Measurements from ENCODE around the gene ACER3.

The ACER3 gene

GRCh38 chr11:77038029-77038824, 177.5 kb downstream of the ACER3 start:
- Histone ChIP-seq H3K79me1 (ENCODE audit: low read depth, low read length) (no peaks in the 10 kb centered on the region), H3K23ac (ENCODE audit: low read depth, low read length, poor library complexity) (no peak overlapping the region), H3K18ac (ENCODE audit: low read length) (no peak overlapping the region), H3K4me1 (ENCODE audit: control insufficient read depth in 2 of 2, insufficient read depth in 1 of 2, low read depth in 1 of 2, low read length in 2 of 2) (peaks cover 0 to 4% of the 10 kb centered on the region in 2 donors), H2AFZ (ENCODE audit: low read length) (no peak overlapping the region), H2BK12ac (ENCODE audit: low read length) (no peak overlapping the region), H2BK15ac (ENCODE audit: low read length) (no peak overlapping the region), H3K4me2 (ENCODE audit: insufficient read depth, low read length, poor library complexity, severe bottlenecking) (no peak overlapping the region), H2BK5ac (ENCODE audit: low read length) (no peak overlapping the region), H3K4ac (ENCODE audit: low read length) (no peak overlapping the region), H4K91ac (ENCODE audit: low read depth, low read length, poor library complexity) (no peak overlapping the region), H2AK5ac (ENCODE audit: low read depth, low read length) (no peak overlapping the region), H3K4me3 (ENCODE audit: low read length in 2 of 2) (no peak overlapping the region), H3K27ac (replicated peaks; ENCODE audit: low read length) (no peak overlapping the region), H3K9ac (ENCODE audit: low read depth, low read length, poor library complexity) (no peak overlapping the region), H4K8ac (ENCODE audit: low read depth, low read length) (no peak overlapping the region), H3K9me3 (replicated peaks in 1 of 2; ENCODE audit: control insufficient read depth in 2 of 2, insufficient read depth in 1 of 2, low read depth in 1 of 2, low read length in 2 of 2) (peaks cover 0 to 15% of the 10 kb centered on the region in 2 donors), H3K14ac (ENCODE audit: low read length) (no peak overlapping the region), H3K36me3 (replicated peaks in 1 of 2; ENCODE audit: control insufficient read depth in 2 of 2, insufficient read depth in 2 of 2, low read length in 2 of 2) (no peaks in the 10 kb centered on the region), H3K27me3 (ENCODE audit: control insufficient read depth in 3 of 3, insufficient read depth in 3 of 3, low read depth in 1 of 3, low read length in 3 of 3) (peaks cover 7 to 36% (median 29%) of the 10 kb centered on the region in 3 experiments), H2BK120ac (ENCODE audit: low read depth, low read length) (no peak overlapping the region)
- no peak for DNase-seq (ENCODE audit: low spot score)
- WGBS, 2 donors (ENCODE audit: extremely low coverage in 2 of 2, insufficient read length in 2 of 2, insufficient replicate concordance in 1 of 2), result no CpG with 5 or more reads among the region's 10 CpGs

DNA sequence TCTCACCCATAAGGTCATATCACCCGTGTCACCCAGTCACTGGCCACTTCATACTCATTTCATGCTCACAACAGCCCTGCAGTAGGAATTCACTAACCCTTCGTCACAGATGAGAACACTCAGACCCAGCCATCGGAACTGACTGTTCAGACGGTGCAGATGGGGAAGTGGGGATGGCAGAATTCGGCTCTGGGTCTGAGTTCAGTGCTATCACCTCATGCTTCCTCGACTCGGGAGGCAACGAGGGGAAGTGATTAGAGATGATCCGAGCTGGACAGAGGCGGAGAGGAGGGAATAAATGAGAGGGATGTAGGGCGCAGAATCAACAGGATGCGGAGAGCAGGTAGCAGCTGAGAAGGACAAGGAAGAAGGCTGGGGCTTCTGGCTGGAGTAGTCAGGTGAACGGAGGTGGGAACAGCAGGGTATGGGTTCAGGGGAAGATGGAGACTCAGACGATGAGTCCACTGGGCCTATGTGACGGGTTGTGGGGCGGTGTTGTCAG, 178.2 kb downstream of the ACER3 start:
- Histone ChIP-seq H2BK120ac (ENCODE audit: low read depth, low read length) (no peak overlapping the region), H3K36me3 (replicated peaks in 1 of 2; ENCODE audit: control insufficient read depth in 2 of 2, insufficient read depth in 2 of 2, low read length in 2 of 2) (no peaks in the 10 kb centered on the region), H2BK12ac (ENCODE audit: low read length) (no peak overlapping the region), H3K27ac (replicated peaks; ENCODE audit: low read length) (no peak overlapping the region), H4K91ac (ENCODE audit: low read depth, low read length, poor library complexity) (no peak overlapping the region), H3K4me3 (ENCODE audit: low read length in 2 of 2) (no peak overlapping the region), H2BK15ac (ENCODE audit: low read length) (no peak overlapping the region), H2BK5ac (ENCODE audit: low read length) (no peak overlapping the region), H3K9me3 (replicated peaks in 1 of 2; ENCODE audit: control insufficient read depth in 2 of 2, insufficient read depth in 1 of 2, low read depth in 1 of 2, low read length in 2 of 2) (peaks cover 0 to 15% of the 10 kb centered on the region in 2 donors), H3K4me1 (ENCODE audit: control insufficient read depth in 2 of 2, insufficient read depth in 1 of 2, low read depth in 1 of 2, low read length in 2 of 2) (peaks cover 0 to 4% of the 10 kb centered on the region in 2 donors), H3K18ac (ENCODE audit: low read length) (no peak overlapping the region), H3K23ac (ENCODE audit: low read depth, low read length, poor library complexity) (peak overlapping the region; percentile 44), H3K14ac (ENCODE audit: low read length) (no peak overlapping the region), H3K4ac (ENCODE audit: low read length) (no peak overlapping the region), H2AK5ac (ENCODE audit: low read depth, low read length) (no peak overlapping the region), H3K27me3 (ENCODE audit: control insufficient read depth in 3 of 3, insufficient read depth in 3 of 3, low read depth in 1 of 3, low read length in 3 of 3) (peaks cover 7 to 36% (median 29%) of the 10 kb centered on the region in 3 experiments), H3K9ac (ENCODE audit: low read depth, low read length, poor library complexity) (no peak overlapping the region), H3K79me1 (ENCODE audit: low read depth, low read length) (no peaks in the 10 kb centered on the region), H2AFZ (ENCODE audit: low read length) (no peak overlapping the region), H4K8ac (ENCODE audit: low read depth, low read length) (no peak overlapping the region), H3K4me2 (ENCODE audit: insufficient read depth, low read length, poor library complexity, severe bottlenecking) (no peak overlapping the region)
- no peak for DNase-seq (ENCODE audit: low spot score)
- WGBS, 2 donors (ENCODE audit: extremely low coverage in 2 of 2, insufficient read length in 2 of 2, insufficient replicate concordance in 1 of 2), result no CpG with 5 or more reads among the region's 16 CpGs

DNA sequence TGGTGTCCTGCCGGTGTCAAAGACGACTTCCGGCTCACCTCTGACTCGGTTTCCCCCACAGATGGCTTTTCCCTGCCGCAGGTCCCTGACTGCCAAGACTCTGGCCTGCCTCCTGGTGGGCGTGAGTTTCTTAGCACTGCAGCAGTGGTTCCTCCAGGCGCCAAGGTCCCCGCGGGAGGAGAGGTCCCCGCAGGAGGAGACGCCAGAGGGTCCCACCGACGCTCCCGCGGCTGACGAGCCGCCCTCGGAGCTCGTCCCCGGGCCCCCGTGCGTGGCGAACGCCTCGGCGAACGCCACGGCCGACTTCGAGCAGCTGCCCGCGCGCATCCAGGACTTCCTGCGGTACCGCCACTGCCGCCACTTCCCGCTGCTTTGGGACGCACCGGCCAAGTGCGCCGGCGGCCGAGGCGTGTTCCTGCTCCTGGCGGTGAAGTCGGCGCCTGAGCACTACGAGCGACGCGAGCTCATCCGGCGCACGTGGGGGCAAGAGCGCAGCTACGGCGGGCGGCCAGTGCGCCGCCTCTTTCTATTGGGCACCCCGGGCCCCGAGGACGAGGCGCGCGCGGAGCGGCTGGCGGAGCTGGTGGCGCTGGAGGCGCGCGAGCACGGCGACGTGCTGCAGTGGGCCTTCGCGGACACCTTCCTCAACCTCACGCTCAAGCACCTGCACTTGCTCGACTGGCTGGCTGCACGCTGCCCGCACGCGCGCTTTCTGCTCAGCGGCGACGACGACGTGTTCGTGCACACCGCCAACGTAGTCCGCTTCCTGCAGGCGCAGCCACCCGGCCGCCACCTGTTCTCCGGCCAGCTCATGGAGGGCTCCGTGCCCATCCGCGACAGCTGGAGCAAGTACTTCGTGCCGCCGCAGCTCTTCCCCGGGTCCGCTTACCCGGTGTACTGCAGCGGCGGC, 179.0 kb downstream of the ACER3 start:
- DNase-seq (ENCODE audit: low spot score), result peak; percentile 26
- H3K23ac ChIP-seq (ENCODE audit: low read depth, low read length, poor library complexity), result peak overlapping the region; percentile 85
- H2BK5ac ChIP-seq (ENCODE audit: low read length), result no peak overlapping the region
- H3K4ac ChIP-seq (ENCODE audit: low read length), result peak overlapping the region; percentile 39
- peak overlapping the region; percentile 27 for H2BK120ac ChIP-seq (ENCODE audit: low read depth, low read length)
- no peaks in the 10 kb centered on the region for H3K79me1 ChIP-seq (ENCODE audit: low read depth, low read length)
- no CpG with 5 or more reads among the region's 109 CpGs for WGBS, 2 donors (ENCODE audit: extremely low coverage in 2 of 2, insufficient read length in 2 of 2, insufficient replicate concordance in 1 of 2)
- H2AK5ac ChIP-seq (ENCODE audit: low read depth, low read length), result peak overlapping the region; percentile 20
- H3K27me3 ChIP-seq (ENCODE audit: control insufficient read depth in 3 of 3, insufficient read depth in 3 of 3, low read depth in 1 of 3, low read length in 3 of 3), result peaks cover 7 to 37% (median 29%) of the 10 kb centered on the region in 3 experiments
- peak overlapping the region; percentile 18 to 47 for H3K4me3 ChIP-seq (ENCODE audit: low read length in 2 of 2)
- H3K18ac ChIP-seq (ENCODE audit: low read length), result peak overlapping the region; percentile 74
- no peak overlapping the region for H4K91ac ChIP-seq (ENCODE audit: low read depth, low read length, poor library complexity)
- no peaks in the 10 kb centered on the region for H3K36me3 ChIP-seq (replicated peaks in 1 of 2; ENCODE audit: control insufficient read depth in 2 of 2, insufficient read depth in 2 of 2, low read length in 2 of 2)
- no peak overlapping the region for H3K27ac ChIP-seq (replicated peaks; ENCODE audit: low read length)
- H4K8ac ChIP-seq (ENCODE audit: low read depth, low read length), result peak overlapping the region; percentile 66
- H3K4me1 ChIP-seq (ENCODE audit: control insufficient read depth in 2 of 2, insufficient read depth in 1 of 2, low read depth in 1 of 2, low read length in 2 of 2), result peaks cover 0 to 2% of the 10 kb centered on the region in 2 donors
- H3K14ac ChIP-seq (ENCODE audit: low read length), result no peak overlapping the region
- H3K4me2 ChIP-seq (ENCODE audit: insufficient read depth, low read length, poor library complexity, severe bottlenecking), result peak overlapping the region; percentile 62
- no peak overlapping the region for H2BK12ac ChIP-seq (ENCODE audit: low read length)
- peak overlapping the region; percentile 72 for H2BK15ac ChIP-seq (ENCODE audit: low read length)
- peak overlapping the region; percentile 47 for H3K9ac ChIP-seq (ENCODE audit: low read depth, low read length, poor library complexity)
- peaks cover 0 to 15% of the 10 kb centered on the region in 2 donors for H3K9me3 ChIP-seq (replicated peaks in 1 of 2; ENCODE audit: control insufficient read depth in 2 of 2, insufficient read depth in 1 of 2, low read depth in 1 of 2, low read length in 2 of 2)
- peak overlapping the region; percentile 97 for H2AFZ ChIP-seq (ENCODE audit: low read length)
